Measurements from ENCODE around the gene DESI2.

The DESI2 gene

DNA sequence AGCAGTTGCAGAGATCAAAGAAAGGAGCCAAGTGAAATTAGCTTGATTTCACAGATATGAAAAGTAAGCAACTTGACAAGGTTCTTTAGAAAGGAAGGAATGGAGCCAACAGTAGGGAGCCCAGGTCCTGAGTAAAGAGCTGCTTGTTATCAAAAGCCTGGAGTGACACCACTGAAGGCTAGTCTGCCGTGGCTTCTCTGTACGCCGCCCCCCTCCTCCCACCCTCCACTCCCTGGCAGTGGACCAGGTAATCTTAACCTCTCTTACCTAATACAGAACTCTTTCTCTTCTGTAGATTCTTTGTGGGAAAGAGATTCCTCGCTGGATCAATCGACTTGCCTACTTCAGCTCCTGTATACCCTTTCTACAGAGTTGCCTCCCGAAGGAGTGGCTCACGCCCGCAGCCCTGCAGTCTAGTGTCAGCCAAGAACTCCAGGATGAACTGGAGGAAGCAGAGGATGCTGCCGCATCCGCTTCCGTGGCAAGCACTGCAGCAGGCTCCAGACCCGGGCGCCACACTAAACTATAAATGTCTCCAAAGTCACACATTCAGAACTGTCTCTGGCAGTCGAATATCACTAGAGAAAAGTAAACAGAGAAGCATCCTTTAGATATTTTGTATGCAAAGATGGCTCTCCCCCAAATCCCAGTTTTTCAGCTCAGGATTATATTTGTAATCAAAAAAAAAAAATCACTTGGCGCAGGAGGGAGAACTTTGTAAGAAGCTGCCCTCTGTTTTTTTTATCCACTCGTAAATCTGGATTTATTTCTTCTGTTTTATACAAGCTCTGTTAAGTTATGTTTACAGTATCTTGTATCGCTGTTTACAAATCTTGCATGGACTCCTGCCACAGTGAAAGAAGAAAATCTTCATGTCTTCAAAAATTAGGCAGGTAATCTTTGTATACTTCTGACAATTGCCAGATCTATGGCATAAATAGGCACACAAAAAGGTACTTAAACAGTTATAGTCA lies 52.6 kb downstream of the DESI2 start:
- no peak for DNase-seq (ENCODE audit: low read depth)
- H3K4me3 ChIP-seq (replicated peaks; ENCODE audit: low read depth, low read length), result no peak overlapping the region
- TF ChIP-seq, protein P1, sequence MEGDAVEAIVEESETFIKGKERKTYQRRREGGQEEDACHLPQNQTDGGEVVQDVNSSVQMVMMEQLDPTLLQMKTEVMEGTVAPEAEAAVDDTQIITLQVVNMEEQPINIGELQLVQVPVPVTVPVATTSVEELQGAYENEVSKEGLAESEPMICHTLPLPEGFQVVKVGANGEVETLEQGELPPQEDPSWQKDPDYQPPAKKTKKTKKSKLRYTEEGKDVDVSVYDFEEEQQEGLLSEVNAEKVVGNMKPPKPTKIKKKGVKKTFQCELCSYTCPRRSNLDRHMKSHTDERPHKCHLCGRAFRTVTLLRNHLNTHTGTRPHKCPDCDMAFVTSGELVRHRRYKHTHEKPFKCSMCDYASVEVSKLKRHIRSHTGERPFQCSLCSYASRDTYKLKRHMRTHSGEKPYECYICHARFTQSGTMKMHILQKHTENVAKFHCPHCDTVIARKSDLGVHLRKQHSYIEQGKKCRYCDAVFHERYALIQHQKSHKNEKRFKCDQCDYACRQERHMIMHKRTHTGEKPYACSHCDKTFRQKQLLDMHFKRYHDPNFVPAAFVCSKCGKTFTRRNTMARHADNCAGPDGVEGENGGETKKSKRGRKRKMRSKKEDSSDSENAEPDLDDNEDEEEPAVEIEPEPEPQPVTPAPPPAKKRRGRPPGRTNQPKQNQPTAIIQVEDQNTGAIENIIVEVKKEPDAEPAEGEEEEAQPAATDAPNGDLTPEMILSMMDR (IDR thresholded peaks at IDR 0.05; ENCODE audit: low read length, missing control alignments), result no peak

DNA sequence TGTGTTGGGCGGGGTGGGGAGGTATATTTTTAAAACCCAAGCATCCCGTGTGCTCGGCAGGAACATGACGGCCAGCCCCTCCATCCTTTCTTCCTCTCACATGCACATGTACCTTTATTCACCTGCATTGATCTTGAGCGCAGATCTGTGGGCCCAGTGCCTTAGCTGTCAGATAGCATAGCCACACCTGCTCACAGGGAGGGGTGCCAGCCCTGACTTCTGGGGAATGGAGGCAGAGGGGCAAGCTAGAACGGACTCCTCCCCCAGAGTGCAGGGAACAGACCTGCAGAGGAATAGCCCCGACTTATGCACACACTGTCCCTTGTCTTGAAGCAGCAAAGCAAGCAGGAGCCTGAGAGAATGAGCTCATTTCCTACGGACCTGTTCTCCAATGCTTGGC lies 56.1 kb downstream of the DESI2 start:
- no peak overlapping the region for H3K4me3 ChIP-seq (replicated peaks; ENCODE audit: low read depth, low read length)
- TF ChIP-seq, protein P1 (IDR thresholded peaks at IDR 0.05; ENCODE audit: low read length, missing control alignments), result no peak
- DNase-seq (ENCODE audit: low read depth), result no peak

DNA sequence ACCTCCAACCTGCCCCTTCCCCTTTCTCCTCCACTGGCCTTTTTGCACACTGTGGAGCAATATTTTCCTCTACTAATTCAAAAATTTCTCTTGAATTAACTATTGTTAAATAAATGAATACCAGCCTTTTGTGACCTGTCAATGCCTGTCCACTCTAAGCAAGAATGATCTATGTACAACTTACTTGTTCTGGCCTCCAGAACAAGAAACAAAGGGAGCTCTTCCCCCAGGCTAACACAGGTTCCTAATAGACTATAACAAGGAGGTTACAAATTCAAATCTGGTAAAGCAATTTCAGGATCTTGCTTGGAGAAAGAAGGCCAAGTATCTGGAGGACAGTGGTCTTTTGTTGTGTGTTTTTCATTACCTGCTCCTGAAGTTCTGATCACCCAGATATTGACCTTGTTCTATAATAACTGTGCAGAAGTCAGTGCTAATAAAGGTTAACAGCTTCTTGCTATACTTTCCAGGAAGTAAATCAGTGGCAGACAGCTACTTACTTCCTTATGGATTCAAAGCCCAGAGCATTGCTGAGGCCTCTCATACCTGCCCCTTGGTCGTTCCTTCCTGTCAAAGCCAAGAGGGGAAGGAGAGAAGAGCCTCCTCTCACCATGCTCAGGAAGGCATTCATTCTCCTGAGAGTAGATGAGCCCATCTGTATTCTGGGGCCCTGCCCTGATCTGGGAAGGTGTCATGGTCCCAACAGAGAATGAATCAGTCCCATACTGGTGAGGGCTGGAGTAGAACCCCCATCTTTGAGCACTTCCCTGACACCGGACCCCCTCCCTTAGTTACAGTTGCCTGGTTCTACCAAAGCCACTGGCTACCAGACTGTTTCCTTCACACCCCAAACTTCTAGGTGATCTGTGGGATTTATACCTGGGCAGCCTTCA lies 56.8 kb downstream of the DESI2 start:
- no peak overlapping the region for H3K4me3 ChIP-seq (replicated peaks; ENCODE audit: low read depth, low read length)
- TF ChIP-seq, protein P1 (IDR thresholded peaks at IDR 0.05; ENCODE audit: low read length, missing control alignments), result no peak
- no peak for DNase-seq (ENCODE audit: low read depth)

DNA sequence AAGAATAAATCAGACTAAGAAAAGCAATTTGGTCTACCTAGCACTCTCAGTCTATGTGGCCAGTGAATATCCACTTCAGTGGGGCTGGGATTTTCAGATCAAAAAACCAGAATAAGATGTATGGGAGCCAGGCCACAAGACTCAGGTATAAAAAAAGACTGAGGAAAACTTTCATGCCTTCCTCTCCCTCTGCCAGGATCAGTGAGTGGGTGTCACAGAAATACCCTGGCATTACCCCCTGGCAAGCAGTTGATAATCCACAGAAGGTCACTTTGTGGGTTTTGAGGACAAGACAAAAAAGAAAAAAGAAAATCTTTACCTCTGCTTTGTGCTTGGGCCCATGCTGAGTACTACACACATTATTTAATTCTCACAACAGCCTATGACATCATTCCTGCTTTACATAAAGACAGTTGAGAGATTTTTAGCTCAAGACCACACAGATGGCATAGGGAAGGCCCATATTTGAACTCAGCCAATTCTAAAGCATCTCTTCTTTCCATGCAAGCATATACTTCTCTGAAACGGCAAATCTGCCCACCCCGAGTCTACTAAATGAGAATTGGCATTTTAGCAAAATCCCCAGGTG lies 57.6 kb downstream of the DESI2 start:
- no peak overlapping the region for H3K4me3 ChIP-seq (replicated peaks; ENCODE audit: low read depth, low read length)
- DNase-seq (ENCODE audit: low read depth), result no peak
- TF ChIP-seq, protein P1 (IDR thresholded peaks at IDR 0.05; ENCODE audit: low read length, missing control alignments), result no peak

DNA sequence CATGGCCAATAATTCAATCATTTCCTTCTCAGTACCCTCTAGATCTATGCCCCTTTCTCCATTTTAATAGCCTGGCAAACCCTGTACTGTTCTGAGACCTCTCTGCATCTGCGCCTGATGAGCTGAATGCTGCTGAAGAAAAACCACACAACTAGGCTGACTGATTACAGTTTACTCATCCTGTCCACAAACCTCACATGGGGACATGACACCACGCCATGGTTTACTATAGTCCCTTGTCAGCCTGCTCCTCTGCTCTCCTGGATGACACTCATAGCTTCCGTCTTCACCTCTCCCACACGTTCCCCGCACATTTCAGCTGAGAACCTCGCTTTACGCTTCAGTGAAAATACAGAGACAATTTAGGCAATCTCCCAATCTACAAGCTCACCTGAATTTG lies 59.7 kb downstream of the DESI2 start:
- DNase-seq (ENCODE audit: low read depth), result no peak
- no peak overlapping the region for H3K4me3 ChIP-seq (replicated peaks; ENCODE audit: low read depth, low read length)
- TF ChIP-seq, protein P1 (IDR thresholded peaks at IDR 0.05; ENCODE audit: low read length, missing control alignments), result no peak

DNA sequence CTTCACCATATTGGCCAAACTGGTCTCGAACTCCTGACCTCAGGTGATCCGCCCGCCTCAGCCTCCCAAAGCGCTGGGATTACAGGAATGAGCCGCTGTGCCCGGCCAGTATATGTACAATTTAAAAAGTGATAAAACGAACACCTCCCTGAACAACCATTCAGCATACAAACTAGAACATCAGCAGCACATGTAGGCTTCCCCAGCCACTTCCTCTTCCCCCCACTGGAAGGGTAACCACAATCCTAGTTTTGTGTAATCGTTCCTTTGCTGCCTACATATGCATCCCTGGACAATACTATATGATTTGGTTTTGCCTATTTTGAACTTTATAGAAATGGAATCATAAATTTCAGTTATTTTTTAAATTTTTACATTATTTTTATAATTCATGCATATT lies 60.4 kb downstream of the DESI2 start:
- DNase-seq (ENCODE audit: low read depth), result no peak
- TF ChIP-seq, protein P1 (IDR thresholded peaks at IDR 0.05; ENCODE audit: low read length, missing control alignments), result no peak
- no peak overlapping the region for H3K4me3 ChIP-seq (replicated peaks; ENCODE audit: low read depth, low read length)
